AG10803 (cell line): Measurements from ENCODE around the gene NOL4L.
"Not testable (repeated sequence)": the region's sequence is repeated elsewhere in the genome, so short reads cannot be mapped to it uniquely, and the experiment has no call there.

ENCODE experiments used
- DNase-seq: peaks from one replicate; pipeline ENCODE4 v3.0.0; 2010; ENCODE audit warnings: low read depth
- H3K4me3 ChIP-seq: 2 replicates; pipeline ENCODE4 v1.5.1; 2011; ENCODE audit warnings: mild to moderate bottlenecking, low read length, control low read depth
- TF ChIP-seq, protein P1 (sequence below): conservative IDR thresholded peaks from 2 replicates; pipeline ENCODE4 v1.5.1; 2011; ENCODE audit warnings: mild to moderate bottlenecking, low read length, control low read depth, inconsistent platforms

NOL4L gene

DNA sequence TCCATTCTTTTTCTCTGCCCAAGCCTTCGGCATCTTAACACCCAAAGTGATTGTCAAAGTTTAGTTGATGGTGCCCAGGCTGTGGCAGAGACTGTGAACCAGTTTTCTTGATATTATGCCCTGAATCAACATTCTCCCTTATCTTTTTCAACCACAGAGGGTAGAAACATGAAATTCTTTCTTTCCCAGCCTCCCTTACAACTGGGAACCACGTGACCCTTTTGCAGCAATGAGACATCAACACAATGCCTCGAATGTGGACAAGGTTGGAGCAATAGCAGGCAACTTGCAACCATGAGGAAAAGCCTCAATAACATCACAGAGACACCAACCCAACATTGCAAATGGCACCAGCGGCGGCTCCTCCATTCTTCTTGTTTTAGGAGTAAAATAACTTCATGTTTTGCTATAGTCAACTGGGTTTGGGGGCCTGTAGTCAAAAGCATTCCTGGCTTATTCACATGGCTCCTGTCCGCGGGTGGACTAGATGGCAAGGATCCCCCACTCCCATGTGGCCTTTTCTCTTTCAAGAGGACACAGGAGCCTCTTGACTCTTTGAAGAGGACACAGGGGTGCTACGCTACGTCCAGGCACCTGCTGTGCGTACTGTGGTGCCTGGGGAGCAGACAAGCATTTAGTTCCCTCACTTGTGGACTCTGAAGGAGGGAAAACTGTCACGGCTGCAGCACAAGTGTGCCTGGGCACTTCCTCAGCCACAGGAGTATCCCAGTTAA is 90.5 kb downstream of the NOL4L start:
- H3K4me3 ChIP-seq: no peak overlapping the region
- TF ChIP-seq, protein P1, sequence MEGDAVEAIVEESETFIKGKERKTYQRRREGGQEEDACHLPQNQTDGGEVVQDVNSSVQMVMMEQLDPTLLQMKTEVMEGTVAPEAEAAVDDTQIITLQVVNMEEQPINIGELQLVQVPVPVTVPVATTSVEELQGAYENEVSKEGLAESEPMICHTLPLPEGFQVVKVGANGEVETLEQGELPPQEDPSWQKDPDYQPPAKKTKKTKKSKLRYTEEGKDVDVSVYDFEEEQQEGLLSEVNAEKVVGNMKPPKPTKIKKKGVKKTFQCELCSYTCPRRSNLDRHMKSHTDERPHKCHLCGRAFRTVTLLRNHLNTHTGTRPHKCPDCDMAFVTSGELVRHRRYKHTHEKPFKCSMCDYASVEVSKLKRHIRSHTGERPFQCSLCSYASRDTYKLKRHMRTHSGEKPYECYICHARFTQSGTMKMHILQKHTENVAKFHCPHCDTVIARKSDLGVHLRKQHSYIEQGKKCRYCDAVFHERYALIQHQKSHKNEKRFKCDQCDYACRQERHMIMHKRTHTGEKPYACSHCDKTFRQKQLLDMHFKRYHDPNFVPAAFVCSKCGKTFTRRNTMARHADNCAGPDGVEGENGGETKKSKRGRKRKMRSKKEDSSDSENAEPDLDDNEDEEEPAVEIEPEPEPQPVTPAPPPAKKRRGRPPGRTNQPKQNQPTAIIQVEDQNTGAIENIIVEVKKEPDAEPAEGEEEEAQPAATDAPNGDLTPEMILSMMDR: no peak
- DNase-seq: no peak

- TF ChIP-seq, protein P1: no peak
- no peak for DNase-seq
- H3K4me3 ChIP-seq: no peak overlapping the region
Observed at GRCh38 chr20:32493356-32493755, 91.8 kb downstream of the NOL4L start.

DNA sequence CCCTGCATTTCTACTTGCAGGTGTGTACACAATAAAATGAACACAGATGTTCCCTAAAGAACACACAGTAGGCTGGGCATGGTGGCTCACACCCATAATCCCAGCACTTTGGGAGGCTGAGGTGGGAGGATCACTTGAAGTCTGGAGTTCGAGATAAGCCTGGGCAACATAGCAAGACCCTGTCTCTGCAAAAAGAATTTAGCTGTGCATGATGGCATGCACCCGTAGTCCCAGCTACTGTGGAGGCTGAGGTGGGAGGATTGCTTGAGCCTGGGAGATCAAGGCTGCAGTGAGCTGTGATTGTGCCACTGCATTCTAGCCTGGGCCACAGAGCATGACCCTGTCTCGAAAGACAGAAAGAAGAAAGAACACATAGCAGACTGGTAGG is 93.4 kb downstream of the NOL4L start:
- H3K4me3 ChIP-seq, DNase-seq: not testable (repeated sequence)

- DNase-seq: no peak
- TF ChIP-seq, protein P1: no peak
- no peak overlapping the region for H3K4me3 ChIP-seq
Observed at GRCh38 chr20:32490942-32491763, 94.0 kb downstream of the NOL4L start.

GRCh38 chr20:32488066-32488838 is 96.9 kb downstream of the NOL4L start:
- no peak overlapping the region for H3K4me3 ChIP-seq

GRCh38 chr20:32487381-32487780 is 97.8 kb downstream of the NOL4L start:
- no peak overlapping the region for H3K4me3 ChIP-seq
- no peak for DNase-seq
- TF ChIP-seq, protein P1: no peak

More at GRCh38 chr20:32488066-32488838, 96.9 kb downstream of the NOL4L start:
- DNase-seq: no peak
- TF ChIP-seq, protein P1: no peak

GRCh38 chr20:32485770-32486478 is 99.2 kb downstream of the NOL4L start:
- H3K4me3 ChIP-seq: no peak overlapping the region
- DNase-seq: no peak
- TF ChIP-seq, protein P1: no peak
